GM19452 (cell line): ENCODE data around the gene UBE2N.
A peak's percentile ranks its signal among the peaks of the same experiment; 100 is the strongest.

Experiments
- ATAC-seq: cut with Tn5 transposase; IDR thresholded peaks from one replicate; pipeline ENCODE4 v1.9.1; 2021; ENCODE audit not compliant: unreplicated experiment

UBE2N gene

GRCh38 chr12:93361151-93361919, 80.4 kb downstream of the UBE2N start:
- ATAC-seq, result no peak

- ATAC-seq, result no peak
Measured at GRCh38 chr12:93360688-93361087, 81.1 kb downstream of the UBE2N start.

GRCh38 chr12:93358821-93359220, 82.9 kb downstream of the UBE2N start:
- ATAC-seq, result no peak

- ATAC-seq, result peak; percentile 84
Measured at GRCh38 chr12:93358058-93358457, 83.7 kb downstream of the UBE2N start.

- no peak for ATAC-seq
Measured at GRCh38 chr12:93356214-93356613, 85.5 kb downstream of the UBE2N start.
